Colonic mucosa (tissue), 4 donors: ENCODE results near the gene INVS. TPM values are rescaled to one million over a fixed set of nuclear protein-coding genes. Genes with fewer than 3 reads are reported as not detected.

Experiments used
- DNase-seq: peaks from one replicate; pipeline ENCODE4 v3.0.0-alpha.2; 2020
- H3K27ac ChIP-seq: fragments of 200-600 bp; one replicate; pipeline ENCODE4 v1.8.0; 2021
- H3K27me3 ChIP-seq: fragments of 200-600 bp; one replicate; pipeline ENCODE4 v1.8.0; 2021
- H3K36me3 ChIP-seq: fragments of 200-600 bp; one replicate; pipeline ENCODE4 v1.8.0; 2021
- H3K4me1 ChIP-seq: fragments of 200-600 bp; one replicate; pipeline ENCODE4 v1.8.0; 2021; ENCODE audit warnings: mild to moderate bottlenecking
- H3K4me3 ChIP-seq: fragments of 200-600 bp; one replicate; pipeline ENCODE4 v1.8.0; 2021
- H3K9ac ChIP-seq, 2 donors: one replicate each; pipeline ENCODE4 v1.7.0; 2013; ENCODE audit warnings: control low read depth in 2 of 2, low read depth in 2 of 2, low read length in 2 of 2
- H3K9me3 ChIP-seq: fragments of 200-600 bp; one replicate; pipeline ENCODE4 v1.8.0; 2021
- CTCF ChIP-seq: fragments of 200-600 bp; IDR thresholded peaks from one replicate; pipeline ENCODE4 v1.8.0; 2022; ENCODE audit warnings: antibody characterized with exemption, mild to moderate bottlenecking
- intact Hi-C: fragments of 100-400 bp; cut with DNase I; formaldehyde crosslinking; loops from one replicate; pipeline ENCODE4 v1.14.1; 2022
- total RNA-seq, 2 donors: library from RNA; stranded (reverse); fragmentation: NEBNext Ultra II Directional in 1 of 2; extraction: Animal tissue kit (Norgen Biotek cat#: 25700) in 1 of 2; gene quantifications; one replicate each; pipeline ENCODE4 v1.2.1, GENCODE V29; 2021
- donor health status: healthy.
- donor health status: DM: no; HTN: no; CAD: no.
- donor health status: DM: no; HTN: no; CAD: no.

The INVS gene
- total RNA-seq, 2 donors from 2014 or later = 12.1 to 16.0 TPM

GRCh38 chr9:100284247-100284646 lies 185.2 kb downstream of the INVS start:
- Histone ChIP-seq H3K9me3 (no peaks in the 10 kb centered on the region), H3K4me3 (no peak overlapping the region), H3K36me3 (no peaks in the 10 kb centered on the region), H3K9ac (no peak overlapping the region), H3K27me3 (no peaks in the 10 kb centered on the region), H3K4me1 (no peaks in the 10 kb centered on the region), H3K27ac (no peak overlapping the region)
- intact Hi-C loops = no loop called here
- TF ChIP-seq CTCF = no peak
- no peak for DNase-seq

GRCh38 chr9:100285080-100285479 lies 186.0 kb downstream of the INVS start:
- H3K36me3 ChIP-seq = no peaks in the 10 kb centered on the region
- DNase-seq = no peak
- intact Hi-C loops = no loop called here

GRCh38 chr9:100285601-100286000 lies 186.6 kb downstream of the INVS start:
- Histone ChIP-seq H3K27me3 (no peaks in the 10 kb centered on the region), H3K36me3 (no peaks in the 10 kb centered on the region), H3K9me3 (no peaks in the 10 kb centered on the region), H3K4me1 (no peaks in the 10 kb centered on the region), H3K27ac (no peak overlapping the region), H3K4me3 (no peak overlapping the region), H3K9ac (no peak overlapping the region)
- DNase-seq = no peak
- TF ChIP-seq CTCF = no peak
- intact Hi-C loops = no loop called here

More at GRCh38 chr9:100285080-100285479, 186.0 kb downstream of the INVS start:
- no peak overlapping the region for H3K9ac ChIP-seq
- no peak overlapping the region for H3K27ac ChIP-seq
- no peak for TF ChIP-seq CTCF
- H3K9me3 ChIP-seq = no peaks in the 10 kb centered on the region
- H3K4me1 ChIP-seq = no peaks in the 10 kb centered on the region
- no peaks in the 10 kb centered on the region for H3K27me3 ChIP-seq
- no peak overlapping the region for H3K4me3 ChIP-seq

GRCh38 chr9:100286257-100286656 lies 187.2 kb downstream of the INVS start:
- no peaks in the 10 kb centered on the region for H3K9me3 ChIP-seq
- H3K36me3 ChIP-seq = no peaks in the 10 kb centered on the region
- no peak for TF ChIP-seq CTCF
- no peaks in the 10 kb centered on the region for H3K27me3 ChIP-seq
- no peak overlapping the region for H3K9ac ChIP-seq
- no peak for DNase-seq
- intact Hi-C loops = no loop called here
- H3K27ac ChIP-seq = no peak overlapping the region
- H3K4me3 ChIP-seq = no peak overlapping the region
- H3K4me1 ChIP-seq = no peaks in the 10 kb centered on the region

GRCh38 chr9:100287186-100287585 lies 188.1 kb downstream of the INVS start:
- Histone ChIP-seq H3K36me3 (no peaks in the 10 kb centered on the region), H3K9me3 (no peaks in the 10 kb centered on the region), H3K27me3 (no peaks in the 10 kb centered on the region), H3K9ac (no peak overlapping the region), H3K4me3 (no peak overlapping the region), H3K27ac (no peak overlapping the region), H3K4me1 (no peaks in the 10 kb centered on the region)
- intact Hi-C loops = no loop called here
- TF ChIP-seq CTCF = no peak
- DNase-seq = no peak

GRCh38 chr9:100290714-100291113 lies 191.7 kb downstream of the INVS start:
- no peaks in the 10 kb centered on the region for H3K36me3 ChIP-seq
- H3K9ac ChIP-seq = no peak overlapping the region
- H3K9me3 ChIP-seq = no peaks in the 10 kb centered on the region
- no peak for DNase-seq
- no peak for TF ChIP-seq CTCF
- H3K27me3 ChIP-seq = no peaks in the 10 kb centered on the region
- H3K27ac ChIP-seq = no peak overlapping the region
- no peaks in the 10 kb centered on the region for H3K4me1 ChIP-seq
- no peak overlapping the region for H3K4me3 ChIP-seq
- intact Hi-C loops = no loop called here
